Measurements from ENCODE around the gene DOCK2. TPM values are rescaled to one million over a fixed set of nuclear protein-coding genes. Genes with fewer than 3 reads are reported as not detected.

Gene DOCK2
- total RNA-seq, 1 experiment from 2014 or later, result 4.6 TPM

GRCh38 chr5:169723103-169723831 is 86.2 kb downstream of the DOCK2 start (continued):
- TF ChIP-seq, protein P1, sequence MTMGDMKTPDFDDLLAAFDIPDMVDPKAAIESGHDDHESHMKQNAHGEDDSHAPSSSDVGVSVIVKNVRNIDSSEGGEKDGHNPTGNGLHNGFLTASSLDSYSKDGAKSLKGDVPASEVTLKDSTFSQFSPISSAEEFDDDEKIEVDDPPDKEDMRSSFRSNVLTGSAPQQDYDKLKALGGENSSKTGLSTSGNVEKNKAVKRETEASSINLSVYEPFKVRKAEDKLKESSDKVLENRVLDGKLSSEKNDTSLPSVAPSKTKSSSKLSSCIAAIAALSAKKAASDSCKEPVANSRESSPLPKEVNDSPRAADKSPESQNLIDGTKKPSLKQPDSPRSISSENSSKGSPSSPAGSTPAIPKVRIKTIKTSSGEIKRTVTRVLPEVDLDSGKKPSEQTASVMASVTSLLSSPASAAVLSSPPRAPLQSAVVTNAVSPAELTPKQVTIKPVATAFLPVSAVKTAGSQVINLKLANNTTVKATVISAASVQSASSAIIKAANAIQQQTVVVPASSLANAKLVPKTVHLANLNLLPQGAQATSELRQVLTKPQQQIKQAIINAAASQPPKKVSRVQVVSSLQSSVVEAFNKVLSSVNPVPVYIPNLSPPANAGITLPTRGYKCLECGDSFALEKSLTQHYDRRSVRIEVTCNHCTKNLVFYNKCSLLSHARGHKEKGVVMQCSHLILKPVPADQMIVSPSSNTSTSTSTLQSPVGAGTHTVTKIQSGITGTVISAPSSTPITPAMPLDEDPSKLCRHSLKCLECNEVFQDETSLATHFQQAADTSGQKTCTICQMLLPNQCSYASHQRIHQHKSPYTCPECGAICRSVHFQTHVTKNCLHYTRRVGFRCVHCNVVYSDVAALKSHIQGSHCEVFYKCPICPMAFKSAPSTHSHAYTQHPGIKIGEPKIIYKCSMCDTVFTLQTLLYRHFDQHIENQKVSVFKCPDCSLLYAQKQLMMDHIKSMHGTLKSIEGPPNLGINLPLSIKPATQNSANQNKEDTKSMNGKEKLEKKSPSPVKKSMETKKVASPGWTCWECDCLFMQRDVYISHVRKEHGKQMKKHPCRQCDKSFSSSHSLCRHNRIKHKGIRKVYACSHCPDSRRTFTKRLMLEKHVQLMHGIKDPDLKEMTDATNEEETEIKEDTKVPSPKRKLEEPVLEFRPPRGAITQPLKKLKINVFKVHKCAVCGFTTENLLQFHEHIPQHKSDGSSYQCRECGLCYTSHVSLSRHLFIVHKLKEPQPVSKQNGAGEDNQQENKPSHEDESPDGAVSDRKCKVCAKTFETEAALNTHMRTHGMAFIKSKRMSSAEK (CRISPR knock-in tag; IDR thresholded peaks at IDR 0.05; ENCODE audit: borderline replicate concordance), result no peak
- TF ChIP-seq, protein P2, sequence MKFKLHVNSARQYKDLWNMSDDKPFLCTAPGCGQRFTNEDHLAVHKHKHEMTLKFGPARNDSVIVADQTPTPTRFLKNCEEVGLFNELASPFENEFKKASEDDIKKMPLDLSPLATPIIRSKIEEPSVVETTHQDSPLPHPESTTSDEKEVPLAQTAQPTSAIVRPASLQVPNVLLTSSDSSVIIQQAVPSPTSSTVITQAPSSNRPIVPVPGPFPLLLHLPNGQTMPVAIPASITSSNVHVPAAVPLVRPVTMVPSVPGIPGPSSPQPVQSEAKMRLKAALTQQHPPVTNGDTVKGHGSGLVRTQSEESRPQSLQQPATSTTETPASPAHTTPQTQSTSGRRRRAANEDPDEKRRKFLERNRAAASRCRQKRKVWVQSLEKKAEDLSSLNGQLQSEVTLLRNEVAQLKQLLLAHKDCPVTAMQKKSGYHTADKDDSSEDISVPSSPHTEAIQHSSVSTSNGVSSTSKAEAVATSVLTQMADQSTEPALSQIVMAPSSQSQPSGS (CRISPR knock-in tag; IDR thresholded peaks at IDR 0.05; ENCODE audit: borderline replicate concordance, low read depth), result no peak
- no peak for TF ChIP-seq NR2C2 (CRISPR knock-in tag; IDR thresholded peaks at IDR 0.05)
- TF ChIP-seq JAZF1 (CRISPR knock-in tag; IDR thresholded peaks at IDR 0.05), result no peak
- no peak for TF ChIP-seq ZNF219 (CRISPR knock-in tag; IDR thresholded peaks at IDR 0.05; ENCODE audit: borderline replicate concordance)
- TF ChIP-seq ATF1 (CRISPR knock-in tag; IDR thresholded peaks at IDR 0.05), result no peak
- no peak for TF ChIP-seq ZNF263 (CRISPR knock-in tag; IDR thresholded peaks at IDR 0.05; ENCODE audit: low read depth)
- TF ChIP-seq AFF4 (CRISPR knock-in tag; IDR thresholded peaks at IDR 0.05; ENCODE audit: borderline replicate concordance), result no peak
- no peak for TF ChIP-seq PRRX2 (CRISPR knock-in tag; IDR thresholded peaks at IDR 0.05)

DNA sequence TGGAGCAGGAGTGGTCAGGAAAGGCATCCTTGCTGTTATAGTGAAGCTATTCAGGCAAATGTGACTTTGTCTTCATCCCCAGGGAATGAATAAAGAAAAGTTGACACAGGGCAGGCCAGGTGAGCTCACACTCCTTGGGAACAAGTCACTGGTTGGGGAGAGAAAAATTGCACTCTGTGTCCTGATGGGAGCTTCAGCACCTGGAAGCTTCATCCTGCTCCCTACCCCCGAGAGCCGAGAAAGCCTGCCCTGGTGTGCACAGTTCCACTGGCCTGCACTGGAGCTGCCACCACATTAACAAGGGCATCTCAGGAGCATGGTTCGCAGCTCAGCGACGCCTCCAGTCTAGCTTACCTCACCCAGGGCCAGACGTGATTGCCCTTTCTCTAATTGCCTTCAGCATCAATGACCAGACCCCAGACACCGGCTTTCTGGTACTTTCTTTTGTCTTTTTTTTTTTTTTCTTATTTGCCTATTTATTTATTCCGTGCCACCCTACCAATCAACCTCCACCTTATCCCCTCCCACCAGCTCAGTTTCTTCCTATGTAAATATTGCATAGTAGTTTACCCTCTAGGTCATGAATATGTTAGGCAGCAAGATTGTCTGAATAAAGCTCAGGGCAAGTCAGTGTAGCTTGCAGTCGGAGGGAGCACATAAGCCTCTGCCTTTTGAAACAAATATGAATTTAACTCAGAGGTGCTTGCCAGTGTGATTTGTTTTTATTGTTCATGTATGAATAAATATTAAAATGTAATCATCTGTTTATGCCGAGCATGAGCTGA is 87.4 kb downstream of the DOCK2 start:
- POLR2A ChIA-PET, result interaction anchor here (1.2 kb wide), 1 partner anchor 75 kb away, joined by 3 read pairs; no protein-coding TSS in a partner anchor
- Mint-ChIP-seq H3K4me1 (peaks cover 5% of the 10 kb centered on the region; the same call in 1 of the 2 replicates), H3K4me3 (no peak overlapping the region), H3K9me3 (peaks cover 9% of the 10 kb centered on the region), H3K27me3 (ENCODE audit: low read depth) (no peaks in the 10 kb centered on the region), H3K36me3 (0 out of 2 replicates have a peak, but pooled peaks cover 3% of the 10 kb centered on the region), H3K27ac (no peak overlapping the region)
- DNase-seq (ENCODE audit: low spot score) (no peak), ATAC-seq (no peak)
- CTCF ChIA-PET, result interaction anchor here (1.0 to 2.3 kb wide), 4 partner anchors 13 to 347 kb away, joined by 3 to 8 read pairs (median 4); partner anchors contain the start of gene INSYN2B
- no peak for TF ChIP-seq MYBL2 (CRISPR knock-in tag; IDR thresholded peaks at IDR 0.05)
- TF ChIP-seq, protein P3, sequence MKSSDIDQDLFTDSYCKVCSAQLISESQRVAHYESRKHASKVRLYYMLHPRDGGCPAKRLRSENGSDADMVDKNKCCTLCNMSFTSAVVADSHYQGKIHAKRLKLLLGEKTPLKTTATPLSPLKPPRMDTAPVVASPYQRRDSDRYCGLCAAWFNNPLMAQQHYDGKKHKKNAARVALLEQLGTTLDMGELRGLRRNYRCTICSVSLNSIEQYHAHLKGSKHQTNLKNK (CRISPR knock-in tag; IDR thresholded peaks at IDR 0.05), result no peak
- TF ChIP-seq AFF4 (CRISPR knock-in tag; IDR thresholded peaks at IDR 0.05; ENCODE audit: borderline replicate concordance), result no peak
- no peak for TF ChIP-seq NR1H2 (CRISPR knock-in tag; IDR thresholded peaks at IDR 0.05)
- TF ChIP-seq HMGA2 (CRISPR knock-in tag; IDR thresholded peaks at IDR 0.05), result no peak
- TF ChIP-seq ZNF232 (CRISPR knock-in tag; IDR thresholded peaks at IDR 0.05), result no peak
- TF ChIP-seq MXD4 (CRISPR knock-in tag; IDR thresholded peaks at IDR 0.05; ENCODE audit: borderline replicate concordance), result no peak
- no peak for TF ChIP-seq ATF6 (CRISPR knock-in tag; IDR thresholded peaks at IDR 0.05)
- TF ChIP-seq GABPB1 (CRISPR knock-in tag; IDR thresholded peaks at IDR 0.05), result no peak

All from WTC11 (cell line).